ENCODE measurements around the gene TNFRSF9.

- TF ChIP-seq, protein P1, sequence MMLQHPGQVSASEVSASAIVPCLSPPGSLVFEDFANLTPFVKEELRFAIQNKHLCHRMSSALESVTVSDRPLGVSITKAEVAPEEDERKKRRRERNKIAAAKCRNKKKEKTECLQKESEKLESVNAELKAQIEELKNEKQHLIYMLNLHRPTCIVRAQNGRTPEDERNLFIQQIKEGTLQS (IDR thresholded peaks at IDR 0.05; ENCODE audit: insufficient read depth, low read depth, low read length): no peak
- no peak for TF ChIP-seq SP2 (IDR thresholded peaks at IDR 0.05; ENCODE audit: low read length)
- TF ChIP-seq EP300 (IDR thresholded peaks at IDR 0.05; ENCODE audit: borderline replicate concordance in 1 of 2, low read depth in 2 of 2, low read length in 2 of 2): no peak
- TF ChIP-seq BCL11A (IDR thresholded peaks at IDR 0.05; ENCODE audit: low read depth in 2 of 2, low read length in 2 of 2): no peak
- TF ChIP-seq CEBPB (IDR thresholded peaks at IDR 0.05; ENCODE audit: low read depth, low read length): no peak
- TF ChIP-seq POLR2AphosphoS5 (IDR thresholded peaks at IDR 0.05; ENCODE audit: low read depth, low read length): no peak
- no peak for TF ChIP-seq TAF1 (IDR thresholded peaks at IDR 0.05; ENCODE audit: low read depth, low read length)
- no peak for TF ChIP-seq ZNF274 (IDR thresholded peaks at IDR 0.05; ENCODE audit: borderline replicate concordance, extremely low read depth, low read length)
Observed at GRCh38 chr1:7885513-7886404, 54.9 kb downstream of the TNFRSF9 start.

Data from H1 (cell line).